GM23248 (cell line): Measurements from ENCODE around the gene HOXB5.

Experiments
- EZH2 ChIP-seq: fragments of 200-600 bp; sonication (generic); IDR thresholded peaks from 2 replicates; pipeline ENCODE4 v1.6.1; 2018; ENCODE audit warnings: antibody characterized with exemption, mild to moderate bottlenecking; ENCODE audit not compliant: insufficient read depth, poor library complexity, severe bottlenecking
- EZH2phosphoT487 ChIP-seq: fragments of 200-600 bp; sonication (generic); IDR thresholded peaks from 2 replicates; pipeline ENCODE4 v1.6.1; 2018; ENCODE audit warnings: antibody characterized with exemption, moderate library complexity, mild to moderate bottlenecking, low read depth; ENCODE audit not compliant: insufficient read depth

DNA sequence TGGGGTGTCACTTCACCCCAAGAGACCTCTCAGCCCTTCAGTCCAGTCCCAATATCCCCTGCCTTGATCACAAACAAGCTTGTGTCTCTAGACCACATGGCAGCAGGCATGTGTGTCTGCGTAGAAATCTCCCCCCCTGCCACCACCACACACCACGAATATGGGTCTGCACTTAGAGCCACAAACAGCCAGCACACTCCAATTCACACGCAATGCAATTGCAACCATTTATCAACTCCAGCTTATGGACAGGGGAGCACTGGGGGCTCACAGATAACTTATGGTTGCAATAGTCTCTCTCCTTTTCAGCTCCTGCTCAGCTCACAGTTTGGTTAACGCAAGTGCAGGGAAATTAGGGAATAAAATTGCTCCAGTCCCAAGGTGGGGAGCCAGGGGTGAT is 30.0 kb upstream of the HOXB5 start:
- no peak for TF ChIP-seq EZH2phosphoT487
- TF ChIP-seq EZH2 = no peak
